RKO (cell line): Measurements from ENCODE around the gene ATXN10.
"Not testable (repeated sequence)": the region's sequence is repeated elsewhere in the genome, so short reads cannot be mapped to it uniquely, and the experiment has no call there.

Source experiments
- DNase-seq: peaks from one replicate; pipeline ENCODE4 v3.0.0-alpha.2; 2016; ENCODE audit warnings: low spot score

ATXN10 gene

DNA sequence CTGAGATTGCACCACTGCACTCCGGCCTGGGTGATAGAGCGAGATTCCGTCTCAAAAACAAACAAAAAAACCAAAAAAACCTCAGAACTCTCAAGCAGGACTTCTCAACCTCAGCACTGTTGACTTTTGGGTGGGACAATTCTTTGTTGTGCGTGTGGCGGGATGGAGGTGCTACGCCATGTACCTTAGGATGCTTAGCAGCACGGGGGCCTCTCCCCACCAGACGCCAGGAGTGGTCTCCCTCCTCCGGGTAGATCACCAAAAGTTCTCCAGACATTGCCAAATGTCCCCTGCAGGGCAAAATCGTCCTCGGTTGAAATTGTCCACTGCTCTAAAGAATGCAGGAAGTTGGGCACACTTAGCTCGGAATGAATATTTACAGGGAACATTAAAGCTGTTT lies 26.9 kb upstream of the ATXN10 start:
- no peak for DNase-seq

DNA sequence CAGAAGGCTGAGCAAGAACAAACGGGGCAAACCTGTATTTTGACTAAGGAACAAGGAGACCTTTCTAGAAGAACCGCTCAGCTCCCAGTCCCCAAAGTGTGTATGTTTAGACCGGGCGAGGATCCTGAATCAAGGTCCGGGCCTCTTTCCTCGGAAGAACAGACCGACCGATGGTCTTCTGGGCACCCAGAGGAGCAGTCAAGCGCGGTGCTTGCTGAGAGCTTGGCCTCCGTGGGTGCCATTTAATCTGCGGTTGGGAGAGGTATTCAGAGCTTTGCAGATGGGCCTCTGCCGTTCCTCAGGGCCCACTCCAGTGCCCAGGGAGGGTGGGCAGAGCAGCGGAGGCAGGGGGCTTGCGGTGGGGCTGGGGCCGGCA lies 26.5 kb upstream of the ATXN10 start:
- DNase-seq: no peak

DNA sequence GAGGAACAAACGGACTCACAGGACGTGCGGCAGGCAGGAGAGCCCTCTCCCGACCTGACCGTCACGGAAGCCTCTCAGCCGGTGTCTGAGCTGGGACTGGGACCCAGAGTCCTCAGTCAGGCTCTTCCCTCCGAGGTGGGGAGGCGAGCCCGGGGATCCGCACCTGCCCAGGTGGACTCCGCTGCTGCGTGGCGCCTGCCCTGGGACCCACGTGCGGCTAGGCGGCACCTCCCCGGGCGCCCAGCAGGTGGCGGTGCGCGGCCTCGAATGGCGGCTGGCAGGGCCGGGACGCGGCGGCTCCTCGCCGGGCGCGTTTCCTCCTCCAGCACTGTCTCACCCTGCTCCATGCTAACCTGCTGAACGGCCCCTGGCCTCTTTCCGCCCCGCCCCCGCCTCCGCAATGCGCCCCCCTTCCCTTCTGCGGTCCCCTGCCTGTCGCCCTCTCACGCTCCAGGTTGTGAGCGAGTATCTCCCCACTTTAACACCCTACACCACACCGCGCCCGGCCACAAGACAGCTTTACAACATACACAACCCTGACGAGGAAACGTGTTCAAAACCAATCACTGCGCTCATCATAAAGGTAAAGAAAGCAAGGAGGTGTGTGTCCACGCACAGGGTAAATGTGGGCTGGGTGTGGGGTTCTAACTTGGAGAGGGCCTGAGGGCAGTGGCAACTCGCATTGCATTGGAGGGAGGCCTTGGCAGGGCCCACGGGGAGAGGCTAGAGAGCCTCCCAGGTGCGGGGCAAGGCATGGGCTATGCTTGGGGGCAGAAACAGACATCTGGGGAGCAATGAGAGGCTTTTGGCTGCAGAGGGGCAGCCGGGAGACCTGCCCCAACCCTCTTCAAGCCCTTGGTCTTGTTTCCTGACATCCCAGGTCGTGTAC lies 25.9 kb upstream of the ATXN10 start:
- peak; percentile 9 for DNase-seq

DNA sequence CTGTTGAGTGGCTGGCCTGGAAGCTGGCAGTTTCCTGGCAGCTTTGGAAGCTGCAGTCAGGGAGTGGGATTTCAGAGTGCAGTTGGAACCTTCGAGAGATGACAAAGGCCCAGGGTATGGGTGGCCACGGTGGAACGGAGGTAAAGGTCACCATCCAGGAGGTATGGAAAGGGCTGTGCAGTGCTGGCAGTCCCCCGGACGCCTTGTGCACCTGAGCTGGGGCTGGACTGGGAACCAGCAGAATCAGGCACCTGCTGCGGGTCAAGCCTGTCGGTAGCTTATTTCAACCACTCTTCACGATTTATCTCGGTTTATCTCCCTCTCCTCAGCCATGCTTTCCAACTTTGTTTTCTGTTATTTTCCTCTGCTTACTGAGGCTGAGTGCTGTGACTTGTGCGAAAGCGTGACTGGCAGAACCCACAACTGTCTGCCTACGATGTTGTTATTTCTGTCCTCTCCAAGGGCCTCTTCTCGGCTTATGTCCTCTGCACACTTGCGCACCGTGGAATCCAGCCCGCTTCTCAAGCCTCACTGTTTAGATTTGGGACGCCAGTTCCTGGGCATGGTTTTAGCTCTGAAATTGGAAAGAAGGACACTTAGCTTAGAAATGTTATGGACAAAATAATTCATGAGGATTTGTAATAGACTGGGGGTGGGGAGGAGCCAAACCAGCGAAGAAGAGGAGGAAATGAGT lies 24.0 kb upstream of the ATXN10 start:
- no peak for DNase-seq

DNA sequence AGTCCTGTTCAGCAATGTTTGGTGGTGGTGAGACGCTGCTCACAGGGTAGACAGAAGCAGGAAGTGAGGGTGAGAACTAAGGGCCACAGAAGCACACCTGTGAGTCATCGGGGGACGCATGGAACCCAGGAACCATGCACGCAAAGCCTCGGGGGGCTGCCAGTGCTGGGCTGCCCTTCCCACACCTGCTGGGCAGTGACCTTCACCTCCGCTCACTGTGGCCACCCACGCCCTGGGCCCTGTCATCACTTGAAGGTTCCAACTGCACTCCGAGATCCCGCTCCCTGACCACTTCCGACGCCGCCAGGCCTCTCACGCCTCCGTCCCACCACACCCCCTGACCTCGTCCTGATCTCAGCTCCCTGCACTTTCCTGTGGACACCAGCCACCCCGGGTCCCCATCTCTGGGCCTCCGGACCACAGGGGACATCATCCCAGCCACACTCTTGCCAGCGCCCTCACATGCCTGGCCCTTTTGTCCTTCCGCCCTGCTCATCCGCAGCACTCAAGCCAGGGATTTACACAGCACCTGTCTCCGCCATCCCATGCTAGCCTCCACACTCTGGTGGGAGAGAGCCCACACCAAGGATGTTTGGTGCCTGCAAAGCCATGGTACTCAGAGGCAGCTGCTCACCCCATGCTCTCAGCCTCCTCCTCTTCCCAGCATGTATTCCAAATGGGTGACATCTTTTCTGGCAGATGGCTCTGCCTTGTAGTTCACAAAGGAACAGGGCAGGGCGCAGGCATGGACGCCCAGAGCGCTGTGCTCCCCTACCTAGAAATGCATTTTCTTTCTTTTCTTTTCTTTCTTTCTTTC lies 23.1 kb upstream of the ATXN10 start:
- no peak for DNase-seq

DNA sequence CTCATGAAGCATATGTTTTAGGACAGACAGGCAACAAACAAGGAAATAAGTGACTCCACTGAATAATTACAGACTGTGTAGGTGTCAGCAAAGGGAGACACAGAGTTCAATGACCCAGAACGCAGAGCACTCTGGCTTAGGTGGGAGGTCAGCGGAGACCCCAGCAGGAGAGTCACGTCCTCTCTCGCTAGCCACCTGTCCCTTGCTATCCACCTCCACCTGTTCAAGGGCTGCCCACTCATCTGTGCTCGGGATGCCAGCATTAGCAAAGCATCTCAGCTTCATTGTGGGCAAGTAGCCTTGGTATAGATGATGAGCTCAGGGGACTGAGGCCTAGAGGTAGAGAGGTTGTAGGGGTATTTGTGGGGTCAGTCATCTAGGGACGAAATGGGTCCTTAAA lies 21.8 kb upstream of the ATXN10 start:
- no peak for DNase-seq

DNA sequence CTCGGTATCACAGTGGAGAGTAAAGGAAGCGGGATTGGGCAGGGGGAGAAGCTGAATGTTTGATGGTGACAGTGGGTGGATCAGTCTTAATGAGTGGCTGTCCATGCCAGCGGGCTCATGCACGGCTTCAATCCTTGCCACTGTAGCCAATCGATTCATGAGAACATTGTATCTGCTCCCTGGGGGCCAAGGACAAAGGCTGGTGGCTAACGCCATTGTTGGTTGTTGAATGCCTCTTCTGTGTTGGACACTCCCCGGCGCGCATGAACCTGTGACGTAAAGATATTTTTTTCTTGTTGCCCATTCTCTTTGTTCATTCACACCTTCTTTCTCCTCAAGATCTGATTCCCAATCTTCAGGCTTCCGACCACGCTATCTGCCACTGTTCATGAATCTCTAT lies 20.9 kb upstream of the ATXN10 start:
- DNase-seq: no peak

DNA sequence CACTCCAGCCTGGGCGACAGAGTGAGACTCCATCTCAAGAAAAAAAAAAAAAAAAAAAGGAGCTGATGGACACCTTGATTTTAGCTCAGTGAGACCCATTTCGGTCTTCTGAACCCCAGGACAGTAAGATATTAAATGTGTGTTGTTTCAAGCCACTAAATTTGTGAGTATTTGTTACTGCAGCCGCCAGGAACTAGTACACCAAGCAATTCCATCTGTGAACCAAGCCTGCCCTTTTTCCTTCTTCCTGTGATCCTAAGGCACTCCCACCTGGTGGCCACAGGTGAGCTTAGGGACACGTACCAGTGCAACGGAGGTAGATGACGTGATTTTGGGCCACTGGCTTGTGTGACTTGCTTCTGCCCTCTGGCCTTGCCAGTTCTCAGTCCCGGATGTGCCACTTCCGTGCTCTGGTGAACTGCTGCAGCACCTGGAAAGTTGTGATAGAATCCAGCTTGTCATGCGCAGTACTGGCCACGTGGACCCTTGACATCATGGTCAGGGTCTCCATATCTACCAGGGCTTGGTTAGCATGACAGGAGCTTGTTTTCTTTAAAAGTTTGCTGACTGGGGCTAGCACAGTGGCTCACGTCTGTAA lies 19.6 kb upstream of the ATXN10 start:
- DNase-seq: no peak

DNA sequence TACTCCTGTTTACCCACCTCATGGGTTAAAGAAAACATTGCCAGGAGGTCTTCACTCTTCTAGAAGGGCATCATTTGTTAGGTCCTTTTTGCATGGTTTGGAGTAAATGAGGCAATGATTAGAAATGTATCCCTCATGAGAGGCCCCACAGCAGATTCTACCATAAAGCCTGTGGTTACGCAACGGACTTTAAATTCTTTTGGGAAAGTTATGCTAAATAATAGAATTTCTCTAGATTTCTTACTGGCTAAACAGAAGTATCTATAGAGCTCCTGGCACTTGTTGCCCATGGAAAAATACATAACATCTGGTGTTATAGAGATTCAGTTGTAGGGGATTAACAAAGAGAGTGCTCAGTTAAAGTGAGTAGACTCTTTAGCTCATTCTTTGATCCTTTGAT lies 15.1 kb upstream of the ATXN10 start:
- DNase-seq: no peak

DNA sequence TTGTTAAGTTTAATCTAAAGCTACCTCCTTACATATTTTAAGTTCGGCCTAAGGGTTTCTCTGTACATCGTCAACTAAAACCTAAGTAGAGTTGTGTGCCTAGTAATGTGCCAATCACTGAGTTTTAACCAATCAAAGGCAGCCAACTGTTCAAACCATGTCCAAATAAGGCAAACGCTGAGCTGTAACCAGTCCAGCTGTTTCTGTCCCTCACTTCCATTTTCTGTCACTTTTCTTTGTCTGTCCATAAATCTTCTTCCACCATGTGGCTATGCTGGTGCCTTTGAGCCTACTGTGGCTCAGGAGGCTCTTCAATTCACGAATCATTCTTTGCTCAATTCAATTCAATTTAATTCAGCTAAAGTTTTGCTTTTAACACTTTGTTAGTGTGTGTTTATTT lies 13.9 kb upstream of the ATXN10 start:
- no peak for DNase-seq

DNA sequence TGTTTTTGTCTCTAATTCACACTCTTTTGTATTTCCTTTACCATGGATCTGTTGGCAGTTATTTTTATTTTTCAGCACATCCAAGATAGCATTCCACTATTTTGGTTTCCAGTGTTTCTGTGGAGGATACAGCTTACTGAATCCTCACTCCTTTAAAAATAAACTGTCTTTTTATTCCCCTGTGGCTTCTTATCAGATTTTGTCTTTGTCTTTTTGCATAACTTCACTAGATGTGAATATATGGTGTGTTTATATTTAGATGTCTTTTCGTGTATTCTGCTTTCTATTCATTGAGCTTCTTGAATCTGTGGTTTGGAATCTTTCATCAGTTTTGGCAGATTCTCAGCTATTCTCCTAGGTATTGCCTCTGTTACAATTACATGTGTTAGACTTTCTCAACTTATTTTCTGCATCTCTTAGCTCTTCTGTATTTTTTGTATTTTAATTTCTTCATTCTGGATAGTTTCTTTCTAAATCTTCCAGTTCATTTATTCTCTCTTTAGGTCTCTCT lies 7.4 kb upstream of the ATXN10 start:
- DNase-seq: no peak

DNA sequence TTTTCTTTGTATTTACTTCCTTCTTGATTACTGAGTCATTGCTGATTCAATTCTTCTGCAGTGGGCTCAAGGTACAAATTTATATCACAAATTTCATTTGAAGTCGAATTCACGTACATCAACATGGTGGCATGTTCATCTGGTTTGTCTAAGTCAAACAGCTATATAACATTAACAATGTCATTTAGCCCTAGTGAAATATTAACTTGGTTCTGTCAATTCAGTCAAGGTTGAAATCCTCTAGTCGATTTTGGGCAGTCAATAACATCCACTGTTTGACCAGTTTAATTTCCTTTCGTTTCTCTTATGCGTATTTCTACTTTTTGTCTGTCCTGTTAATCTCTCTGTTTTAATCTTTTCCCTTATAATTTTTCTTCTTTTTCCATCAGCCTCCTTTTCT lies 4.1 kb upstream of the ATXN10 start:
- DNase-seq: no peak

DNA sequence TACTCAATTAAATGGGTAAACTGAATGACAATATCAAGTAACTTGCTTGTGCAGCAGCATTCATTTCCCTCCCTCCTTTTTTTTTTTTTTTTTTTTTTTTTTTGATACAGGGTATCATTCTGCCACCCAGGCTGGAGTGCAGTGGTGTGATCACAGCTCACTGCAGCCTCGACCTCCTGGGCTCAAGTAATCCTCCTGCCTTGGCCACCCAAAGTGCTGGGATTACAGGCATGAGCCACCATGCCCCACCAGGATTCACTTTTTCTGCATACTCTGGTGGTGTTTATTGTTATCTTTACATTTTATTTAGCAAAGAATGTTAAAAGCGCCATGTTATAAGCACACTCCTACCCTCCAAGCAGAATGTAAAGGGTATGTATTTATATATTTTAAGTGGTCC lies 1.3 kb upstream of the ATXN10 start:
- not testable (repeated sequence) for DNase-seq

DNA sequence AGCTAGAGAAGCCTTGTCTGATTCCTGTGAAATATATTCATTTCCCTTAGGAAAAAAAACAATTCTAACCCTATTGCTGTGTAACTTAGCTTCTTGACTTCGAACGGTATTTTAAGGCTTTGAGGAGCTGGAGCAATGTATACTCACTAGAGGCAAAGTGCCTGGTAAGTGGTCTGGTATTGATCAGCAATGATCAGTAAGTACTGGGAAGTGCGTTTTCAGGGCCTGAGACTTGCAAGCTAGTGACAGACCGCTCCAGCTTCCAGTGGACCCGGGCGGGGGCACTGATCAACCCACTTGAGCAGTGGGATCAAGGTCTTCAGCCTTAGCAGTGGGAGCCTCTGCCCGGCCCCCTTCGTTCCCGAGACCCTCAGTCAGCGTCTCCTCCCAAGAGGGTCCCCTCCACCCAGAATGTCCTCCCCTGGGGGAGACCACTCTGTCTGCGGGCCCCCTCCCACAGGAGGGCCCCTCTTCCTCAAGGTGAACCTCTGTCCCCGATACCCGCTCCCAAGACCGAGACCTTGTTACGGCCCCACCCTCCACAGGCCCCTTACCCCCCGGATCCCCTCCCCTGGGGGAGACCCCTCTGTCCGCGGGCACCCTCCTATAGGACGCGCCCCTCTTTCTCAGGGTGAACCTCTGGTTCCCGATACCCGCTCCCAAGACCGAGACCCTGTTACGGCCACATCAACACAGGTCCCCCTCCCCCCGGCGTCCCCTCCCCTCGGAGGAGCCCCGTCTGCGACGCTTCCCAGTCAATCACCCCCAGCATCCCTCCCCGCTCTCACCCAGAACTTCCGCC lies 452 bp upstream of the ATXN10 start:
- no peak for DNase-seq

DNA sequence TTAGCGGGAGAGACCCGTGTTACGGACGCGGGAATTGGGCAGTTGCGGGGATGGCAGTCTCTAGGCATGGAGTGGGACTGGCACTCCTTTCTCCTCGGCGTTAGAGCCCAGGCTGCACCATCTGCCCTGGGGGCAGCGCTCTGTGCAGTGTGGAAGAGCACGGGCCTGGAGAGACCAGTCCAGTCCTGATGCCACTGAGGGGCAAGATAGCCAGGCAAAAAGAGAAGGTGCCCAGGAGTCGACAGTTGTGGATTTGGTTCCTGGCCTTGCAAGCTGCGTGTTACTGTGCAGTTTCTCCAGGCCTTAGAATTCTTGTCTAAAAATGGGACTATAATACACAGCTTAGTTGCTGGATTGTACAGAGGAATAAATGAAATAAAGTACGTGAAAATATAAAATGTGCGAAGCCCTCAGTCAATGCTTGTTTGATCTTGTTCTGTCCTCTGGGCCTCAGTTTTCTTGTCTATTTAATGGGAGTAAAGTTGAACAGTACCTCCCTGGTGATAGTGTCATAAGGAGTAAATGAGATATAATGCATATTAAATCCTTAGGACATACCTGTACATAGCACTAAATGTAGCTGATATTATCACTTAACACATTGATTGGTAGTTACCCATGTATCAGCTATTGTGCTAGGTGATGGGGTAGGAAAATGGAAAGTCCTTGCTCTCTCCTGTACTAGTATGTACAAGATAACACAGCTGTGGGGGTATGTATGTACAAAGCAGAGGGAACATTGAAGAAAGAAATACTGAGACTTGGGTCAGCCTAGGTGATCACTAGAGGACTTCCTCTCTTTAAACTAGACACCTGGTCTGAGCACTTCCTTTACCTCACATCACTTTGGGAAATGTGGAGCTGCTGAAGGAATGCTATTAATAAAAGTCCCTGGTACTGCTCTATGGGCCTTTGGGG lies 1.2 kb downstream of the ATXN10 start:
- peak; percentile 30 for DNase-seq

DNA sequence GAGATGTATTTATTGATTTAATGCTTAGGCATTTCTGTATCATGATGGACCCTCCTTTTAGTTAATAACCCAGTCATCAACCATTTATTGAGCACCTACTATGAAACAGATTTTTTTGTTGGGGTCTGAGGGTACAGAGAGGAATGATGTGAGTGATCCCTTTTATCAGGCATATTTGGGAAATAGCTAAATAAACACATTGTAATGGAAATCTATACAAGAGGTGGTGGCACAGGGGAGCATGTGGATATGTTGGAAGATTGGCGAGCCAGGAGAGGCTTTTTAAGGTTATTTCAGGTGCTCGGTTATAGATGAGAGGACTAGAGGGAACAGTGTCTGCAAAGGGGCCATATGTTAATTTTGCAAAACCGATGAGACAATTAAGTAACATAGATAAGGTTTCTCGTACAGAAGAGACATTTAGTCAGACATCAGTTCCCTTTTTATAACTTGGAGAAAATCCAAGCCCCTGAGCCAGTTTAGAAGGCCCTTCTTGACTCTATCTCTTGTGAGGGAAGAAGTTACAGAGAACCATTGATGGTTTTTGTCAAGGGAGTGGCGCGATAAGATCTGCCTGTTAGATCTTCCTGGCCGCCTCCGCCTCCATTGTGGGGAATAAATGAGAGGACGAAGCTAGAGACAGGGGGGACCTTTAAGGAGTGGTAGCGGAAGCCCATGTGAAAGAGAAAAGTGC lies 2.0 kb downstream of the ATXN10 start:
- no peak for DNase-seq

DNA sequence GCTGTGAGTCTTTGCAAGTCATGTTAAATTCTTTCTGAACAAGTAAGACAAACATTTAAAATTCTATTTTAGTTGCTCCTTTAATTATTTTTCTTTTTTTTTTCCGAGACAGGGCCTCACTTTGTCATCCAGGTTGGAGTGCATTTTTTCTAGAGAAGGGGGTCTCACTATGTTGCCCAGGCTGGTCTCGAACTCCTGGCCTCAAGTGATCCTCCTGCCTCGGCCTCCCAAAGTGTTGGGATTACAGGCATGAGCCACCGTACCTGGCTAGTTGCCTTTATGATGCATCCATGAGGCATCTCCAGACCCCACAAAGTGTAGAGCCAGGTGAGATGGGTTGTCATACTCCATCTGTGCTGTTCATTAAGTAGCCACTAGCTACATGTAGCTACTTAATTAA lies 4.4 kb downstream of the ATXN10 start:
- no peak for DNase-seq

DNA sequence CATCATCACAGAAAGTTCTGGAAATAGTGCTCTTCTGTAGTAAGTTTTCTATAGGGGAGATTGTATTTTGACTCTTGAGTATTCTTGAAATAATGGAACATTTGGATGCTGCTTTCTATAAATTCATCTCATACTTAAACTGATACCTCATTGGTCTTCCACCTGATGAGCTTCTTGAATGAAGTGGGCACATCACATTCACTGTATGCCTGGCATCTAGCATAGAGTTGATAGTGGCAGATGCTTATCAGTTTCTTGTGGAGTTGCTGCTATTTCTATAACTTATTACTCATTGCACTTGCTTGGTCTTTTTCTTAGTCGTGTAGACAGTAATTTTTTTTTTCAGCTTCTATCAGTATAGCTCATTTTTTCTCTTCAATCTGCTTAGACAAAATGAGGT lies 5.4 kb downstream of the ATXN10 start:
- no peak for DNase-seq
